ENCODE measurements around the gene SHISA9. TPM values are rescaled to one million over a fixed set of nuclear protein-coding genes. Genes with fewer than 3 reads are reported as not detected.

Gene SHISA9
- total and polyA plus RNA-seq, 4 donors: under 0.01 to 0.08 (median 0.07) TPM; not detected in 1

GRCh38 chr16:13064821-13065220, 163.4 kb downstream of the SHISA9 start:
- H3K4me3 ChIP-seq (ENCODE audit: low read depth in 1 of 3, low read length in 3 of 3): no peak overlapping the region
- H3K4me1 ChIP-seq (ENCODE audit: control insufficient read depth in 4 of 4, insufficient read depth in 4 of 4, low read length in 3 of 4): no peaks in the 10 kb centered on the region
- no peaks in the 10 kb centered on the region for H3K36me3 ChIP-seq (ENCODE audit: control insufficient read depth in 4 of 4, insufficient read depth in 3 of 4, low read depth in 1 of 4, low read length in 3 of 4)
- TF ChIP-seq CTCF (IDR thresholded peaks at IDR 0.05; ENCODE audit: low read depth, low read length, missing input control): no peak
- no peak for TF ChIP-seq HNF4G (IDR thresholded peaks at IDR 0.05)
- TF ChIP-seq FOXA1 (IDR thresholded peaks at IDR 0.05): no peak
- TF ChIP-seq ATF3 (IDR thresholded peaks at IDR 0.05): no peak
- TF ChIP-seq RAD21 (IDR thresholded peaks at IDR 0.05): no peak
- no peak for TF ChIP-seq SP1 (IDR thresholded peaks at IDR 0.05)
- no peak for TF ChIP-seq GABPA (IDR thresholded peaks at IDR 0.05 in 1 of 2, conservative IDR thresholded peaks at IDR 0.05 in 1 of 2)
- no peak for TF ChIP-seq RXRA (IDR thresholded peaks at IDR 0.05)
- no peak for TF ChIP-seq MAX (IDR thresholded peaks at IDR 0.05)
- no peak for TF ChIP-seq NR2F2 (IDR thresholded peaks at IDR 0.05)
- TF ChIP-seq TAF1 (conservative IDR thresholded peaks at IDR 0.05): no peak
- TF ChIP-seq FOXA2 (IDR thresholded peaks at IDR 0.05): no peak
- H3K27ac ChIP-seq (ENCODE audit: low read depth in 1 of 2, low read length in 2 of 2): no peak overlapping the region
- no peak overlapping the region for H3K9ac ChIP-seq (ENCODE audit: low read depth in 1 of 2, low read length in 2 of 2)
- no peak for DNase-seq (ENCODE audit: low spot score)
- WGBS: 43% methylated on average over 1 of the region's 1 CpG
- H3K9me3 ChIP-seq (ENCODE audit: control insufficient read depth in 4 of 4, low read length in 3 of 4): no peaks in the 10 kb centered on the region
- no peaks in the 10 kb centered on the region for H3K27me3 ChIP-seq (ENCODE audit: control insufficient read depth in 4 of 4, insufficient read depth in 4 of 4, low read length in 3 of 4)

GRCh38 chr16:13067648-13068047, 166.2 kb downstream of the SHISA9 start:
- no peak for DNase-seq (ENCODE audit: low spot score)
- TF ChIP-seq HNF4A (conservative IDR thresholded peaks at IDR 0.05) (no peak), RAD21 (IDR thresholded peaks at IDR 0.05) (no peak)

GRCh38 chr16:13068912-13069583, 167.7 kb downstream of the SHISA9 start:
- no peak overlapping the region for H3K9ac ChIP-seq (ENCODE audit: low read depth in 1 of 2, low read length in 2 of 2)
- H3K9me3 ChIP-seq (ENCODE audit: control insufficient read depth in 4 of 4, low read length in 3 of 4): no peaks in the 10 kb centered on the region
- no peak for TF ChIP-seq HNF4A (conservative IDR thresholded peaks at IDR 0.05)
- no peak for TF ChIP-seq CTCF (IDR thresholded peaks at IDR 0.05; ENCODE audit: low read depth, low read length, missing input control)
- no peak for TF ChIP-seq JUND (IDR thresholded peaks at IDR 0.05)
- no peak for TF ChIP-seq REST (IDR thresholded peaks at IDR 0.05)
- no peak for TF ChIP-seq FOXA1 (IDR thresholded peaks at IDR 0.05)
- no peak for TF ChIP-seq MAX (IDR thresholded peaks at IDR 0.05)
- TF ChIP-seq TAF1 (conservative IDR thresholded peaks at IDR 0.05): no peak
- no peak for TF ChIP-seq RXRA (IDR thresholded peaks at IDR 0.05)
- TF ChIP-seq GABPA (IDR thresholded peaks at IDR 0.05 in 1 of 2, conservative IDR thresholded peaks at IDR 0.05 in 1 of 2): no peak
- no peak for TF ChIP-seq YY1 (IDR thresholded peaks at IDR 0.05)
- no peaks in the 10 kb centered on the region for H3K4me1 ChIP-seq (ENCODE audit: control insufficient read depth in 4 of 4, insufficient read depth in 4 of 4, low read length in 3 of 4)
- no peaks in the 10 kb centered on the region for H3K27me3 ChIP-seq (ENCODE audit: control insufficient read depth in 4 of 4, insufficient read depth in 4 of 4, low read length in 3 of 4)
- no peak overlapping the region for H3K27ac ChIP-seq (ENCODE audit: low read depth in 1 of 2, low read length in 2 of 2)
- WGBS: 97% methylated on average over 8 of the region's 8 CpGs
- no peaks in the 10 kb centered on the region for H3K36me3 ChIP-seq (ENCODE audit: control insufficient read depth in 4 of 4, insufficient read depth in 3 of 4, low read depth in 1 of 4, low read length in 3 of 4)
- no peak for DNase-seq (ENCODE audit: low spot score)
- H3K4me3 ChIP-seq (ENCODE audit: low read depth in 1 of 3, low read length in 3 of 3): no peak overlapping the region

More at GRCh38 chr16:13067648-13068047, 166.2 kb downstream of the SHISA9 start:
- H3K9ac ChIP-seq (ENCODE audit: low read depth in 1 of 2, low read length in 2 of 2): no peak overlapping the region
- no peak overlapping the region for H3K27ac ChIP-seq (ENCODE audit: low read depth in 1 of 2, low read length in 2 of 2)
- H3K36me3 ChIP-seq (ENCODE audit: control insufficient read depth in 4 of 4, insufficient read depth in 3 of 4, low read depth in 1 of 4, low read length in 3 of 4): no peaks in the 10 kb centered on the region
- H3K4me3 ChIP-seq (ENCODE audit: low read depth in 1 of 3, low read length in 3 of 3): no peak overlapping the region
- WGBS: 95% methylated on average over 7 of the region's 7 CpGs
- H3K27me3 ChIP-seq (ENCODE audit: control insufficient read depth in 4 of 4, insufficient read depth in 4 of 4, low read length in 3 of 4): no peaks in the 10 kb centered on the region
- no peaks in the 10 kb centered on the region for H3K9me3 ChIP-seq (ENCODE audit: control insufficient read depth in 4 of 4, low read length in 3 of 4)
- no peaks in the 10 kb centered on the region for H3K4me1 ChIP-seq (ENCODE audit: control insufficient read depth in 4 of 4, insufficient read depth in 4 of 4, low read length in 3 of 4)
